ENCODE measurements around the gene TTLL3. TPM values are rescaled to one million over a fixed set of nuclear protein-coding genes. Genes with fewer than 3 reads are reported as not detected.

TTLL3 gene
- total and polyA plus RNA-seq, 2 of the 8 experiments (the other 6 are each of a cell fraction or from before 2014, with no cell fraction given) = 5.9 to 8.9 TPM

GRCh38 chr3:9806137-9806536 is 3.9 kb upstream of the TTLL3 start (continued):
- TF ChIP-seq CHD7 (IDR thresholded peaks at IDR 0.05; ENCODE audit: insufficient replicate concordance, low read length) = no peak
- no peak for TF ChIP-seq BACH1 (IDR thresholded peaks at IDR 0.05; ENCODE audit: low read length)
- TF ChIP-seq CTCF (IDR thresholded peaks at IDR 0.05; ENCODE audit: control extremely low read depth in 1 of 3, insufficient read depth in 1 of 3, low read depth in 1 of 3, low read length in 3 of 3) = no peak
- no peak for TF ChIP-seq ATF2 (IDR thresholded peaks at IDR 0.05; ENCODE audit: low read length)
- no peak for TF ChIP-seq ZNF274 (IDR thresholded peaks at IDR 0.05; ENCODE audit: borderline replicate concordance, extremely low read depth, low read length)
- no peak for TF ChIP-seq RNF2 (IDR thresholded peaks at IDR 0.05; ENCODE audit: borderline replicate concordance, low read depth, low read length, missing control alignments, poor library complexity, severe bottlenecking)

Measured in H1 (cell line).